GM12873 (cell line): ENCODE results near the gene ARHGEF16.

Source experiments
- CTCF ChIP-seq: IDR thresholded peaks from 2 replicates; pipeline ENCODE4 v1.5.1; 2012; ENCODE audit warnings: low read depth, mild to moderate bottlenecking, moderate library complexity, low read length, control low read depth; ENCODE audit not compliant: insufficient read depth; ENCODE audit errors: missing control alignments

ARHGEF16 gene

GRCh38 chr1:3467096-3468036 is 12.9 kb downstream of the ARHGEF16 start:
- no peak for TF ChIP-seq CTCF

- TF ChIP-seq CTCF: no peak
Observed at GRCh38 chr1:3468236-3469103, 14.0 kb downstream of the ARHGEF16 start.

- no peak for TF ChIP-seq CTCF
Observed at GRCh38 chr1:3469104-3469848, 14.8 kb downstream of the ARHGEF16 start.

GRCh38 chr1:3469849-3470649 is 15.6 kb downstream of the ARHGEF16 start:
- TF ChIP-seq CTCF: no peak

- TF ChIP-seq CTCF: no peak
Observed at GRCh38 chr1:3470650-3471355, 16.3 kb downstream of the ARHGEF16 start.

GRCh38 chr1:3471356-3472087 is 17.1 kb downstream of the ARHGEF16 start:
- no peak for TF ChIP-seq CTCF
